GM23338 (cell line): ENCODE measurements around the gene HOXB4. TPM values are rescaled to one million over a fixed set of nuclear protein-coding genes. Genes with fewer than 3 reads are reported as not detected.

Source experiments
- ATAC-seq: fragments of 200-7000 bp; cut with Tn5 transposase; 3 replicates; pipeline ENCODE4 v1.9.1; 2020
- DNase-seq: peaks from one replicate; pipeline ENCODE4 v3.0.0-alpha.2; 2015; ENCODE audit warnings: low spot score
- H2AFZ ChIP-seq: fragments of 200-600 bp; sonication (generic); 2 replicates; pipeline ENCODE4 v1.8.0; 2016; ENCODE audit warnings: antibody characterized with exemption, mild to moderate bottlenecking, moderate library complexity
- H3F3A ChIP-seq: fragments of 200-600 bp; sonication (generic); replicated peaks from 2 replicates; pipeline ENCODE4 v1.8.0; 2017; ENCODE audit warnings: antibody characterized with exemption, mixed run types, low read depth
- H3K27ac ChIP-seq: fragments of 200-600 bp; sonication (generic); 2 replicates; pipeline ENCODE4 v1.6.1; 2016; ENCODE audit warnings: low read depth
- H3K27me3 ChIP-seq: fragments of 200-600 bp; sonication (generic); 2 replicates; pipeline ENCODE4 v1.8.0; 2016; ENCODE audit warnings: mild to moderate bottlenecking, mixed run types, moderate library complexity; ENCODE audit not compliant: insufficient read depth
- H3K36me3 ChIP-seq: fragments of 200-600 bp; sonication (generic); 2 replicates; pipeline ENCODE4 v1.8.0; 2016; ENCODE audit warnings: mild to moderate bottlenecking; ENCODE audit not compliant: insufficient read depth
- H3K4me1 ChIP-seq: fragments of 200-600 bp; sonication (generic); 2 replicates; pipeline ENCODE4 v1.8.0; 2016; ENCODE audit warnings: mild to moderate bottlenecking, moderate library complexity; ENCODE audit not compliant: insufficient read depth
- H3K4me2 ChIP-seq: fragments of 200-600 bp; sonication (generic); 2 replicates; pipeline ENCODE4 v1.7.1; 2017; ENCODE audit warnings: mixed run types
- H3K4me3 ChIP-seq: fragments of 200-600 bp; sonication (generic); 2 replicates; pipeline ENCODE4 v1.6.1; 2016; ENCODE audit warnings: mixed run types
- H3K79me2 ChIP-seq: fragments of 200-600 bp; sonication (generic); replicated peaks from 2 replicates; pipeline ENCODE4 v1.8.0; 2017; ENCODE audit warnings: mild to moderate bottlenecking; ENCODE audit not compliant: insufficient read depth
- H3K9me2 ChIP-seq: fragments of 200-600 bp; sonication (generic); 2 replicates; pipeline ENCODE4 v1.8.0; 2017; ENCODE audit not compliant: insufficient read depth
- H4K20me1 ChIP-seq: fragments of 200-600 bp; sonication (generic); replicated peaks from 2 replicates; pipeline ENCODE4 v1.8.0; 2017; ENCODE audit warnings: mild to moderate bottlenecking; ENCODE audit not compliant: insufficient read depth
- H3K27ac Mint-ChIP-seq: 2 replicates; pipeline ENCODE4 v1.8.0; 2020; ENCODE audit warnings: inconsistent platforms, mild to moderate bottlenecking, moderate library complexity, mixed read lengths
- H3K27me3 Mint-ChIP-seq: 3 replicates; pipeline ENCODE4 v1.8.0; 2022; ENCODE audit warnings: low read depth, mild to moderate bottlenecking, moderate library complexity, mixed read lengths, inconsistent platforms; ENCODE audit not compliant: insufficient read depth, poor library complexity
- H3K36me3 Mint-ChIP-seq: 3 replicates; pipeline ENCODE4 v1.8.0; 2021; ENCODE audit warnings: low read depth, mild to moderate bottlenecking, inconsistent platforms, moderate library complexity, mixed read lengths
- H3K4me1 Mint-ChIP-seq: 3 replicates; pipeline ENCODE4 v1.8.0; 2020; ENCODE audit warnings: mild to moderate bottlenecking, inconsistent platforms, mixed read lengths
- H3K4me3 Mint-ChIP-seq: 3 replicates; pipeline ENCODE4 v1.8.0; 2021; ENCODE audit warnings: moderate library complexity, mild to moderate bottlenecking, inconsistent platforms, mixed read lengths
- H3K9me3 Mint-ChIP-seq: 3 replicates; pipeline ENCODE4 v1.8.0; 2020; ENCODE audit warnings: moderate library complexity, mild to moderate bottlenecking, inconsistent platforms, mixed read lengths
- CREB1 ChIP-seq: fragments of 250-450 bp; sonication (Bioruptor Pico); IDR thresholded peaks from 2 replicates; pipeline ENCODE4 v1.5.0; 2020; ENCODE audit warnings: low read depth, mild to moderate bottlenecking, moderate library complexity
- CTCF ChIP-seq, 2 experiments: fragments of 200-600 bp in 1 of 2; sonication (generic) in 1 of 2; conservative IDR thresholded peaks; 2 replicates each; pipeline versions ENCODE4 v1.5.1 to v1.6.1; 2016 to 2017; ENCODE audit warnings: antibody characterized with exemption in 2 of 2, low read depth in 2 of 2, mild to moderate bottlenecking in 2 of 2, moderate library complexity in 1 of 2
- ETS1 ChIP-seq: IDR thresholded peaks from 2 replicates; pipeline ENCODE4 v1.6.1; 2016; ENCODE audit warnings: antibody characterized with exemption
- EZH2phosphoT487 ChIP-seq: fragments of 200-600 bp; sonication (generic); IDR thresholded peaks from one replicate; pipeline ENCODE4 v1.8.1; 2018; ENCODE audit warnings: antibody characterized with exemption; ENCODE audit not compliant: unreplicated experiment
- POLR2AphosphoS5 ChIP-seq: IDR thresholded peaks from 2 replicates; pipeline ENCODE4 v1.6.1; 2016; ENCODE audit warnings: antibody characterized with exemption, low read depth
- REST ChIP-seq: IDR thresholded peaks from one replicate; pipeline ENCODE4 v1.6.1; 2018; ENCODE audit warnings: antibody characterized with exemption; ENCODE audit not compliant: unreplicated experiment
- STAT1 ChIP-seq: IDR thresholded peaks from one replicate; pipeline ENCODE4 v1.6.1; 2016; ENCODE audit warnings: antibody characterized with exemption; ENCODE audit not compliant: unreplicated experiment
- polyA plus RNA-seq: library from polyadenylated mRNA; unstranded; fragments of >200 nt; fragmentation: Nextera tagmentation; extraction: Ambion mirVana; gene quantifications from 2 replicates; pipeline ENCODE4 v1.2.1, GENCODE V29; 2016
- total RNA-seq: library from RNA; depleted of rRNA; stranded (reverse); fragments of >200 nt; shearing (Covaris generic); gene quantifications from 2 replicates; pipeline ENCODE4 v1.2.3, GENCODE V29; 2014

Gene HOXB4
- total and polyA plus RNA-seq, 2 experiments from 2014 or later: not detected

GRCh38 chr17:48529683-48530009 lies 48.5 kb downstream of the HOXB4 start (continued):
- no peak for TF ChIP-seq REST
- TF ChIP-seq CTCF (conservative IDR thresholded peaks at IDR 0.05; ENCODE audit: low read depth in 2 of 2): no peak
- TF ChIP-seq CREB1 (CRISPR knock-in tag): no peak

- H3K27me3 Mint-ChIP-seq: peaks cover 98% of the 10 kb centered on the region
- H3K27ac ChIP-seq: no peak overlapping the region
- no peak overlapping the region for H3K27ac Mint-ChIP-seq
- peaks cover 64% of the 10 kb centered on the region for H3K4me1 Mint-ChIP-seq
- H3K36me3 Mint-ChIP-seq: no peaks in the 10 kb centered on the region
- H4K20me1 ChIP-seq: 0 out of 2 replicates have a peak, but pooled peaks cover 4% of the 10 kb centered on the region
- H3K4me3 ChIP-seq: peak overlapping the region; percentile 48; the same call in 1 of the 2 replicates
- H3K36me3 ChIP-seq: no peaks in the 10 kb centered on the region
- H3K9me3 Mint-ChIP-seq: no peaks in the 10 kb centered on the region; the same call in 2 of the 3 replicates
- peaks cover 100% of the 10 kb centered on the region for H3K27me3 ChIP-seq
- peaks cover 32% of the 10 kb centered on the region for H3F3A ChIP-seq
- H3K4me2 ChIP-seq: peak overlapping the region; percentile 66; the same call in 1 of the 2 replicates
- TF ChIP-seq ETS1 (no peak), POLR2AphosphoS5 (no peak), STAT1 (no peak), EZH2phosphoT487 (no peak)
- no peaks in the 10 kb centered on the region for H3K9me2 ChIP-seq
- no peak for DNase-seq
- H3K4me1 ChIP-seq: peaks cover 62% of the 10 kb centered on the region
- no peaks in the 10 kb centered on the region for H3K79me2 ChIP-seq
- no peak overlapping the region for H2AFZ ChIP-seq
- H3K4me3 Mint-ChIP-seq: no peak overlapping the region; the same call in 2 of the 3 replicates
- ATAC-seq: 0 out of 3 replicates have a peak, but pooled peaks have one; percentile 3
These were observed 49.0 kb downstream of the HOXB4 start for GRCh38 chr17:48528936-48529682.
